Cardiac muscle cell (in vitro differentiated cells and primary cell): ENCODE data around the gene TTBK1. TPM values are rescaled to one million over a fixed set of nuclear protein-coding genes. Genes with fewer than 3 reads are reported as not detected.

Source experiments
- DNase-seq, 2 donors: peaks; one replicate each; pipeline versions ENCODE4 v3.0.0 to v3.0.0-alpha.2; 2010 to 2017; ENCODE audit warnings: low read depth in 1 of 2, low spot score in 1 of 2
- H3K27ac ChIP-seq: fragments of 200-600 bp; sonication (generic); 2 replicates; pipeline ENCODE4 v1.5.1; 2016
- H3K27me3 ChIP-seq: fragments of 200-600 bp; sonication (generic); 2 replicates; pipeline ENCODE4 v1.6.0; 2016; ENCODE audit warnings: control low read depth
- H3K36me3 ChIP-seq: fragments of 200-600 bp; sonication (generic); 2 replicates; pipeline ENCODE4 v1.5.1; 2016; ENCODE audit warnings: control low read depth
- H3K4me1 ChIP-seq: fragments of 200-600 bp; sonication (generic); 2 replicates; pipeline ENCODE4 v1.8.1; 2017; ENCODE audit warnings: low read depth, mild to moderate bottlenecking, mixed run types
- H3K4me3 ChIP-seq: fragments of 200-600 bp; sonication (generic); 2 replicates; pipeline ENCODE4 v1.5.1; 2016; ENCODE audit warnings: mild to moderate bottlenecking
- H3K9me3 ChIP-seq: fragments of 200-600 bp; sonication (generic); 2 replicates; pipeline ENCODE4 v1.5.1; 2017; ENCODE audit warnings: low read depth, mild to moderate bottlenecking, control low read depth
- polyA plus RNA-seq: library from polyadenylated mRNA; unstranded; fragments of >200 nt; fragmentation: Nextera tagmentation; extraction: Ambion mirVana; gene quantifications from 2 replicates; pipeline ENCODE4 v1.2.1, GENCODE V29; 2016
- total RNA-seq: library from RNA; depleted of rRNA; stranded (reverse); fragments of >200 nt; gene quantifications from 2 replicates; pipeline ENCODE4 v1.2.3, GENCODE V29; 2016
- TF ChIP-seq, protein P1 (sequence below): IDR thresholded peaks from 2 replicates; pipeline ENCODE4 v1.5.1; 2012; ENCODE audit warnings: low read depth, mild to moderate bottlenecking, low read length

The TTBK1 gene
- total and polyA plus RNA-seq, 2 experiments from 2014 or later, result 0.15 to 1.0 TPM

- Histone ChIP-seq H3K27me3 (no peaks in the 10 kb centered on the region), H3K4me1 (peaks cover 36% of the 10 kb centered on the region), H3K27ac (no peak overlapping the region), H3K4me3 (no peak overlapping the region), H3K36me3 (no peaks in the 10 kb centered on the region), H3K9me3 (no peaks in the 10 kb centered on the region)
- TF ChIP-seq, protein P1, sequence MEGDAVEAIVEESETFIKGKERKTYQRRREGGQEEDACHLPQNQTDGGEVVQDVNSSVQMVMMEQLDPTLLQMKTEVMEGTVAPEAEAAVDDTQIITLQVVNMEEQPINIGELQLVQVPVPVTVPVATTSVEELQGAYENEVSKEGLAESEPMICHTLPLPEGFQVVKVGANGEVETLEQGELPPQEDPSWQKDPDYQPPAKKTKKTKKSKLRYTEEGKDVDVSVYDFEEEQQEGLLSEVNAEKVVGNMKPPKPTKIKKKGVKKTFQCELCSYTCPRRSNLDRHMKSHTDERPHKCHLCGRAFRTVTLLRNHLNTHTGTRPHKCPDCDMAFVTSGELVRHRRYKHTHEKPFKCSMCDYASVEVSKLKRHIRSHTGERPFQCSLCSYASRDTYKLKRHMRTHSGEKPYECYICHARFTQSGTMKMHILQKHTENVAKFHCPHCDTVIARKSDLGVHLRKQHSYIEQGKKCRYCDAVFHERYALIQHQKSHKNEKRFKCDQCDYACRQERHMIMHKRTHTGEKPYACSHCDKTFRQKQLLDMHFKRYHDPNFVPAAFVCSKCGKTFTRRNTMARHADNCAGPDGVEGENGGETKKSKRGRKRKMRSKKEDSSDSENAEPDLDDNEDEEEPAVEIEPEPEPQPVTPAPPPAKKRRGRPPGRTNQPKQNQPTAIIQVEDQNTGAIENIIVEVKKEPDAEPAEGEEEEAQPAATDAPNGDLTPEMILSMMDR, result no peak
- DNase-seq, result no peak
These were observed 22.3 kb downstream of the TTBK1 start for GRCh38 chr6:43265564-43265963.

- TF ChIP-seq, protein P1, result no peak
- Histone ChIP-seq H3K4me1 (peaks cover 34% of the 10 kb centered on the region), H3K27ac (no peak overlapping the region), H3K4me3 (no peak overlapping the region), H3K9me3 (no peaks in the 10 kb centered on the region), H3K27me3 (no peaks in the 10 kb centered on the region), H3K36me3 (no peaks in the 10 kb centered on the region)
- DNase-seq, result peak in 1 of 2 donors; percentile 52
These were observed 24.5 kb downstream of the TTBK1 start for GRCh38 chr6:43267619-43268354.

- TF ChIP-seq, protein P1, result no peak
- Histone ChIP-seq H3K4me3 (no peak overlapping the region), H3K4me1 (peaks cover 34% of the 10 kb centered on the region), H3K27ac (no peak overlapping the region), H3K9me3 (no peaks in the 10 kb centered on the region), H3K36me3 (no peaks in the 10 kb centered on the region), H3K27me3 (no peaks in the 10 kb centered on the region)
- DNase-seq, result no peak
These were observed 25.0 kb downstream of the TTBK1 start for GRCh38 chr6:43268355-43268700.

DNA sequence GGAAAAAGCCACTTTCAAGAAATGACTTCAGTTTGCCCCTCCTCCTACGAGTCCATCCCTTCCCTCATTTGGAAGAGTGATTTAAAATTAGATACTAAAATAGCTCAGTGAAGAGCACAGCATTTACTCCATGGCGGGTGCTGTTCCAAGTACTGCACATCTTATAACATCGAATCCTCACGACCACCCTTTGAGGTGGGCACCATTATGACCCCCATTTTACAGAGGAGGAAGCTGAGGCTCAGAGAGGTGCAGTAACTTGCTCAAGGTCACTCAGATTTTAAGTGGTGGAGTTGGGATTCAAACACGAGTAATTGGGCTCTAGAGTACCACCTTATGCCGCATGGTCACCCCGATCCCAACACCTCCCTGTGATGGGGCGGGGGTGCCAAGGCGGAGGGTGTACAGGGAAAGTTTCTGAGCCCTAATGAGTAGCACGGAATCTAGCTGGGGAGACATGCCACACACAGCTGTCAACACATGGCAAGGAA is 25.5 kb downstream of the TTBK1 start:
- Histone ChIP-seq H3K9me3 (no peaks in the 10 kb centered on the region), H3K4me3 (no peak overlapping the region), H3K36me3 (no peaks in the 10 kb centered on the region), H3K4me1 (peaks cover 34% of the 10 kb centered on the region), H3K27ac (no peak overlapping the region), H3K27me3 (peaks cover 2% of the 10 kb centered on the region)
- TF ChIP-seq, protein P1, result no peak
- DNase-seq, result no peak

GRCh38 chr6:43269273-43270007 is 26.2 kb downstream of the TTBK1 start:
- TF ChIP-seq, protein P1, result no peak
- Histone ChIP-seq H3K27me3 (peaks cover 7% of the 10 kb centered on the region), H3K36me3 (no peaks in the 10 kb centered on the region), H3K9me3 (no peaks in the 10 kb centered on the region), H3K4me1 (peaks cover 34% of the 10 kb centered on the region), H3K27ac (peak overlapping the region; percentile 27), H3K4me3 (no peak overlapping the region)
- no peak for DNase-seq
